ENCODE data around the gene TTC27. TPM values are rescaled to one million over a fixed set of nuclear protein-coding genes. Genes with fewer than 3 reads are reported as not detected.
A peak's percentile ranks its signal among the peaks of the same experiment; 100 is the strongest.

The TTC27 gene
- total and polyA plus RNA-seq, 5 experiments from 2014 or later = 19.5 to 29.1 (median 24.8) TPM

GRCh38 chr2:32680942-32681341 lies 53.1 kb downstream of the TTC27 start:
- POLR2A ChIA-PET = no interaction called here
- no peak for DNase-seq
- Mint-ChIP-seq H3K36me3 (peaks cover 6 to 72% (median 29%) of the 10 kb centered on the region in 3 donors), H3K9me3 (no peaks in the 10 kb centered on the region), H3K4me1 (peaks cover 0 to 12% (median 3%) of the 10 kb centered on the region in 4 donors), H3K4me3 (no peak overlapping the region), H3K27ac (peak overlapping the region in 1 of 10 donors; percentile 43), H3K27me3 (no peaks in the 10 kb centered on the region)
- ATAC-seq = no peak

- no peak overlapping the region for H3K27ac Mint-ChIP-seq
- H3K36me3 Mint-ChIP-seq = peaks cover 6 to 82% (median 34%) of the 10 kb centered on the region in 3 donors
- ATAC-seq (no peak), DNase-seq (no peak)
- POLR2A ChIA-PET = no interaction called here
- no peaks in the 10 kb centered on the region for H3K27me3 Mint-ChIP-seq
- peaks cover 2 to 12% (median 3%) of the 10 kb centered on the region in 4 donors for H3K4me1 Mint-ChIP-seq
- no peaks in the 10 kb centered on the region for H3K9me3 Mint-ChIP-seq
- H3K4me3 Mint-ChIP-seq = no peak overlapping the region
Measured at GRCh38 chr2:32683520-32684086, 55.8 kb downstream of the TTC27 start.

GRCh38 chr2:32688541-32688940 lies 60.7 kb downstream of the TTC27 start:
- POLR2A ChIA-PET = no interaction called here
- H3K4me1 Mint-ChIP-seq = peaks cover 0 to 4% (median under 1%) of the 10 kb centered on the region in 4 donors
- H3K36me3 Mint-ChIP-seq = peaks cover 0 to 54% (median 19%) of the 10 kb centered on the region in 3 donors

GRCh38 chr2:32691678-32692077 lies 63.8 kb downstream of the TTC27 start:
- no peaks in the 10 kb centered on the region for H3K9me3 Mint-ChIP-seq
- ATAC-seq = no peak

More at GRCh38 chr2:32688541-32688940, 60.7 kb downstream of the TTC27 start:
- Mint-ChIP-seq H3K27ac (no peak overlapping the region), H3K9me3 (no peaks in the 10 kb centered on the region), H3K4me3 (no peak overlapping the region), H3K27me3 (no peaks in the 10 kb centered on the region)
- no peak for ATAC-seq
- DNase-seq = no peak

GRCh38 chr2:32696439-32696838 lies 68.6 kb downstream of the TTC27 start:
- POLR2A ChIA-PET = no interaction called here
- DNase-seq = no peak
- Mint-ChIP-seq H3K27ac (no peak overlapping the region), H3K4me1 (peaks cover 0 to 5% (median 0%) of the 10 kb centered on the region in 4 donors), H3K27me3 (no peaks in the 10 kb centered on the region), H3K9me3 (no peaks in the 10 kb centered on the region), H3K36me3 (peaks cover 0 to 27% (median 3%) of the 10 kb centered on the region in 3 donors), H3K4me3 (no peak overlapping the region)
- no peak for ATAC-seq

More at GRCh38 chr2:32691678-32692077, 63.8 kb downstream of the TTC27 start:
- Mint-ChIP-seq H3K4me1 (peaks cover 0 to 4% (median under 1%) of the 10 kb centered on the region in 4 donors), H3K27ac (no peak overlapping the region), H3K4me3 (no peak overlapping the region), H3K27me3 (no peaks in the 10 kb centered on the region), H3K36me3 (peaks cover 0 to 36% (median 7%) of the 10 kb centered on the region in 3 donors)
- POLR2A ChIA-PET = no interaction called here
- DNase-seq = no peak

- H3K27me3 Mint-ChIP-seq = no peaks in the 10 kb centered on the region
- ATAC-seq = no peak
- H3K4me3 Mint-ChIP-seq = no peak overlapping the region
- H3K4me1 Mint-ChIP-seq = peaks cover 0 to 6% (median 0%) of the 10 kb centered on the region in 4 donors
- no peaks in the 10 kb centered on the region for H3K9me3 Mint-ChIP-seq
- no peak for DNase-seq
- POLR2A ChIA-PET = no interaction called here
- H3K27ac Mint-ChIP-seq = no peak overlapping the region
- H3K36me3 Mint-ChIP-seq = peaks cover 0 to 31% (median 4%) of the 10 kb centered on the region in 3 donors
Measured at GRCh38 chr2:32697156-32697555, 69.3 kb downstream of the TTC27 start.

GRCh38 chr2:32699151-32699550 lies 71.3 kb downstream of the TTC27 start:
- H3K27me3 Mint-ChIP-seq = no peaks in the 10 kb centered on the region
- H3K4me1 Mint-ChIP-seq = peaks cover 0 to 6% (median 0%) of the 10 kb centered on the region in 4 donors
- no peak overlapping the region for H3K4me3 Mint-ChIP-seq
- H3K27ac Mint-ChIP-seq = no peak overlapping the region
- ATAC-seq (no peak), DNase-seq (no peak)
- peaks cover 3 to 51% (median 17%) of the 10 kb centered on the region in 3 donors for H3K36me3 Mint-ChIP-seq
- POLR2A ChIA-PET = no interaction called here
- no peaks in the 10 kb centered on the region for H3K9me3 Mint-ChIP-seq

- Mint-ChIP-seq H3K4me3 (no peak overlapping the region), H3K36me3 (peaks cover 3 to 62% (median 25%) of the 10 kb centered on the region in 3 donors), H3K9me3 (no peaks in the 10 kb centered on the region), H3K4me1 (peaks cover 0 to 6% (median 0%) of the 10 kb centered on the region in 4 donors), H3K27me3 (no peaks in the 10 kb centered on the region), H3K27ac (peak overlapping the region in 1 of 10 donors; percentile 27)
- DNase-seq (no peak), ATAC-seq (no peak)
- POLR2A ChIA-PET = interaction anchor here (0.6 kb wide), 1 partner anchor 898 kb away, joined by 3 read pairs; the partner anchor contains the start of gene FAM98A
Measured at GRCh38 chr2:32701806-32702205, 74.0 kb downstream of the TTC27 start.

- H3K36me3 Mint-ChIP-seq = peaks cover 3 to 64% (median 25%) of the 10 kb centered on the region in 3 donors
- no peak overlapping the region for H3K27ac Mint-ChIP-seq
- H3K27me3 Mint-ChIP-seq = no peaks in the 10 kb centered on the region
- DNase-seq = no peak
- POLR2A ChIA-PET = interaction anchor here (0.6 kb wide), 1 partner anchor 897 kb away, joined by 3 read pairs; the partner anchor contains the start of gene FAM98A
- ATAC-seq = no peak
- H3K4me1 Mint-ChIP-seq = peaks cover 0 to 6% (median 0%) of the 10 kb centered on the region in 4 donors
- H3K4me3 Mint-ChIP-seq = no peak overlapping the region
- H3K9me3 Mint-ChIP-seq = no peaks in the 10 kb centered on the region
Measured at GRCh38 chr2:32702303-32703064, 74.6 kb downstream of the TTC27 start.

GRCh38 chr2:32706815-32707579 lies 79.1 kb downstream of the TTC27 start:
- POLR2A ChIA-PET = no interaction called here
- DNase-seq = no peak
- Mint-ChIP-seq H3K27me3 (no peaks in the 10 kb centered on the region), H3K4me3 (no peak overlapping the region), H3K9me3 (peaks cover 0 to 2% (median 0%) of the 10 kb centered on the region in 9 donors), H3K27ac (peak overlapping the region in 1 of 10 donors; percentile 70), H3K36me3 (peaks cover 7 to 73% (median 39%) of the 10 kb centered on the region in 3 donors), H3K4me1 (no peaks in the 10 kb centered on the region)
- no peak for ATAC-seq

GRCh38 chr2:32711219-32711618 lies 83.4 kb downstream of the TTC27 start:
- H3K36me3 Mint-ChIP-seq = peaks cover 28 to 78% (median 42%) of the 10 kb centered on the region in 3 donors

GRCh38 chr2:32711908-32712501 lies 84.2 kb downstream of the TTC27 start:
- Mint-ChIP-seq H3K27me3 (no peaks in the 10 kb centered on the region), H3K36me3 (peaks cover 28 to 77% (median 44%) of the 10 kb centered on the region in 3 donors), H3K4me1 (peaks cover 2 to 9% (median 7%) of the 10 kb centered on the region in 4 donors), H3K9me3 (peaks cover 0 to 6% (median 0%) of the 10 kb centered on the region in 9 donors), H3K4me3 (peak overlapping the region in 1 of 10 donors; percentile 48), H3K27ac (peak overlapping the region in 1 of 10 donors; percentile 28)
- ATAC-seq = no peak
- POLR2A ChIA-PET = no interaction called here
- no peak for DNase-seq

More at GRCh38 chr2:32711219-32711618, 83.4 kb downstream of the TTC27 start:
- DNase-seq (no peak), ATAC-seq (no peak)
- Mint-ChIP-seq H3K4me1 (peaks cover 2 to 9% (median 7%) of the 10 kb centered on the region in 4 donors), H3K27ac (no peak overlapping the region), H3K4me3 (no peak overlapping the region), H3K9me3 (peaks cover 0 to 6% (median 0%) of the 10 kb centered on the region in 9 donors), H3K27me3 (no peaks in the 10 kb centered on the region)
- POLR2A ChIA-PET = no interaction called here
